AG09309 (cell line): Measurements from ENCODE around the gene PCDH15.

ENCODE experiments used
- DNase-seq: peaks from one replicate; pipeline ENCODE4 v3.0.0-alpha.2; 2010; ENCODE audit warnings: low read depth
- H3K4me3 ChIP-seq: 2 replicates; pipeline ENCODE4 v1.5.1; 2011; ENCODE audit warnings: mild to moderate bottlenecking, low read depth, low read length, moderate library complexity; ENCODE audit not compliant: control insufficient read depth
- CTCF ChIP-seq: IDR thresholded peaks from 2 replicates; pipeline ENCODE4 v1.5.1; 2011; ENCODE audit warnings: mild to moderate bottlenecking, low read depth, low read length, inconsistent platforms; ENCODE audit not compliant: insufficient read depth, control insufficient read depth; ENCODE audit errors: missing control alignments

The PCDH15 gene

DNA sequence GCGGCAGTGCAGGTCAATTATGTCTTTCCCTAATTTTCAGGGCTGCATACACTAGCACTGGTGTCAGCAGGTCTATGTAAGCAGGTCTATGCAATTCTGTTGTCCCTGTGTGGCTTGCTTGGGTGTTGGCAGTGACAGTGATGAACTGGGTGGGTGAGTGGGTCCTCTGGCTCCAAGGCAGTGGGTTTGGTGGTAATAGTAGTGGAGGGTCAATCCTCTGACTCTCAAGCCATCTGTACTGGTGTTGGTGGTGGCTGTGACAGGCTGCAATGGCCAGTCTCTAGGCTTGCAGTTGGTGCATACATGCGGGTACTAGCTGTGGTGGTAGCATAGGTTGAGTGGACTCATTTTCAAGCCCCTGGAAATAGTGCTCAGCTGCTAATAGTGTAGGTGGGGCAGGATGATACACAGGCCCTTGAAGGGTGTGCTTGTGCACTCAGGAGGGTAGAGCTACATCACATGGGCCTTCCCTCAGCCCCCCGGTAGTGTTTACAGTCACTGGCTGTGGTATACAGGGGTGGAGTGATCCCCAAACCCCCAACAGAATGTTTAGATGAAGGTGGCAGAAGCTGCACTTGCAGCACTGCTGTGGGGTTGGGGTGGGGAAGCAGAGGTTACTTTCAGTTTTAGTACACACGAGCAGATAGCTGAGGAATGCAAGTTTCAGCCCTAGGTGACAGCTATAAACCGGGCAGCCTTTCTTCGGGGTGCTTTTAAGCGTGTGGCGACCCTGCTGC lies 331.3 kb downstream of the PCDH15 start:
- no peak for DNase-seq
- no peak overlapping the region for H3K4me3 ChIP-seq
- TF ChIP-seq CTCF, result no peak

DNA sequence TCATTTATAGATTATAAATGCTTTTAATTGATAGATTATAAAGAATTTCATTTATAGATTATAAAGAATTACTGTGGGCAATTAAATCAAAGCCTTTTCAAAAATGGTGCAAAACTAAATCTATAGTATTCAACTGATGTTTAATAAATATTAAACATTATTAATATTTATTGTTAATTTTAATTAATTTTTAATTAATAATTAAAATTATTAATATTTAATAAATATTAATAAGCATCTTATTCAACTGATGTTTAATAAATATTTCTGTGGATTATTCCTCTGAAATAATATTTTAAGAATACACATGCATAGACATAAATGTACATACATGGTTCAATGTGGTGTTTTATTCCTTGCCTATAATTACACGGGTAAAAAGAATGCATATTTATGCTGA lies 346.8 kb downstream of the PCDH15 start:
- DNase-seq, result no peak
- TF ChIP-seq CTCF, result no peak
- H3K4me3 ChIP-seq, result no peak overlapping the region

DNA sequence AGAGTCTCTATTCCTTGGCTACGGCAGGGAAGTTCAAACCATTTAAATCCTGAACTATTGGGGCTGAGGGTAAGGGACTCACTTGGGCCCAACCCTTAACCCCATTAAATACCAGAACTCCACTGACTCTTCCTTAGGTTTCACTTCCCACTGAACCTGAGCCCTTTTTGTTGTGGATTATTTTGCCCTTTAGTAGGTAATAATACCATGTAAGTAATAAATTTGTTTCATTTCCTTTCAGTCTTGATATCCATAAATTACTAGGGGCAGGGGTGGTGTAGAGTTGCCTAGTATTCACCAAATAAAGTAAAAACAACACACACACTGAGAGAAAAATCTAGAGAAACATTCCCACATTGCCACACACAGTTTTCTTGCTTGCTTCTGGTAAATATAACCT lies 352.0 kb downstream of the PCDH15 start:
- TF ChIP-seq CTCF, result no peak
- DNase-seq, result no peak
- no peak overlapping the region for H3K4me3 ChIP-seq

- no peak for DNase-seq
- TF ChIP-seq CTCF, result no peak
- H3K4me3 ChIP-seq, result no peak overlapping the region
Observed at GRCh38 chr10:54444170-54444569, 356.9 kb downstream of the PCDH15 start.

DNA sequence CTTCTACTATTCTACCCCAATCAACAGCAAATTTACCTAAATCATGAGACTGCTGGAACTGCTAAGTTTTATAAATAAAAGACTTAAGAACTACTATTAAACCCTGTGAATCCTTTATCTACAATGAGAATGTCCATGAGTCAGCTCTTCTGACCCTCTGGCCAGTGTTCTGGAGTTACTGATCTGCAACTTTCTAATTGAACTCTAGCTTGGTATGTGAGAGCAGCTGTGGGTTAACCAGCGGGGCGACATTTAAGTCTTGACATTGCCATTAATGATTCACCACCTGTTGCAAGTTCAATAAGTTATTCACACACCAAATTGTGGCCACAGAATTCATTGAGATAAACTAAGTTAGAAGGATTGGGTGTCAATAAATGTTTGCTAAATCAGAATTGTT lies 359.8 kb downstream of the PCDH15 start:
- H3K4me3 ChIP-seq, result no peak overlapping the region
- no peak for DNase-seq
- no peak for TF ChIP-seq CTCF

GRCh38 chr10:54434782-54435181 lies 366.2 kb downstream of the PCDH15 start:
- H3K4me3 ChIP-seq, result no peak overlapping the region
- DNase-seq, result no peak
- TF ChIP-seq CTCF, result no peak

DNA sequence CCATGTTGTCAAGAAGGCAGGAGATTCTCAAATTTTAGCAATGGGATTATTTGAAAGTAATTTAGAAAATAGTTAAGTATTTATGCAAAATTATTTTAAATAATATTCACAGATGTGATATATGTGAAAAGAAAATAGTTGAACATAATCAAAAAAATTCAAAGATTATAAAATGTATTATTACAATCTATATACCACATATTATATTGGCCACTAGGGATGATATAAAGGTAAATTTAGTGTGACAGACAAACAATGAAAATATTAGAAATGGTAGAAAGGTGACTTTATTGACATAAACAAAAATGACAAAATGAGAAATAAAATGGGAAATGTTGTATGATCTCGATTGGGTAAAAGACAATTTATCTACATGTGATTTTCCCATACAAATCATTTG lies 385.5 kb downstream of the PCDH15 start:
- H3K4me3 ChIP-seq, result no peak overlapping the region
- TF ChIP-seq CTCF, result no peak
- DNase-seq, result no peak
